GM19238 (cell line): Measurements from ENCODE around the gene NPFFR2.
A peak's percentile ranks its signal among the peaks of the same experiment; 100 is the strongest.
"Not testable (repeated sequence)": the region's sequence is repeated elsewhere in the genome, so short reads cannot be mapped to it uniquely, and the experiment has no call there.

Experiments
- DNase-seq: peaks from one replicate; pipeline ENCODE4 v3.0.0; 2011; ENCODE audit warnings: low spot score; ENCODE audit not compliant: insufficient read length

NPFFR2 gene

GRCh38 chr4:72111863-72112262 lies 80.1 kb downstream of the NPFFR2 start:
- no peak for DNase-seq

- peak; percentile 1 for DNase-seq
Measured at GRCh38 chr4:72112514-72113156, 80.8 kb downstream of the NPFFR2 start.

GRCh38 chr4:72118017-72118416 lies 86.2 kb downstream of the NPFFR2 start:
- DNase-seq: no peak

- DNase-seq: no peak
Measured at GRCh38 chr4:72119946-72120345, 88.1 kb downstream of the NPFFR2 start.

GRCh38 chr4:72128741-72129140 lies 96.9 kb downstream of the NPFFR2 start:
- DNase-seq: no peak

- DNase-seq: no peak
Measured at GRCh38 chr4:72136429-72136828, 104.6 kb downstream of the NPFFR2 start.

- DNase-seq: not testable (repeated sequence)
Measured at GRCh38 chr4:72139997-72140396, 108.2 kb downstream of the NPFFR2 start.

GRCh38 chr4:72144241-72144640 lies 112.4 kb downstream of the NPFFR2 start:
- no peak for DNase-seq

GRCh38 chr4:72152731-72153130 lies 120.9 kb downstream of the NPFFR2 start:
- DNase-seq: no peak

- DNase-seq: not testable (repeated sequence)
Measured at GRCh38 chr4:72153634-72154033, 121.8 kb downstream of the NPFFR2 start.

- not testable (repeated sequence) for DNase-seq
Measured at GRCh38 chr4:72169285-72169684, 137.5 kb downstream of the NPFFR2 start.

- DNase-seq: no peak
Measured at GRCh38 chr4:72169861-72170260, 138.1 kb downstream of the NPFFR2 start.

- DNase-seq: no peak
Measured at GRCh38 chr4:72171761-72172160, 140.0 kb downstream of the NPFFR2 start.

- DNase-seq: no peak
Measured at GRCh38 chr4:72179342-72179741, 147.5 kb downstream of the NPFFR2 start.

- DNase-seq: no peak
Measured at GRCh38 chr4:72186714-72187113, 154.9 kb downstream of the NPFFR2 start.

- DNase-seq: no peak
Measured at GRCh38 chr4:72194046-72194445, 162.2 kb downstream of the NPFFR2 start.

- DNase-seq: no peak
Measured at GRCh38 chr4:72194453-72194852, 162.7 kb downstream of the NPFFR2 start.
